Mucosa of gallbladder (tissue), 1 donor: ENCODE data around the gene CTIF. TPM values are rescaled to one million over a fixed set of nuclear protein-coding genes. Genes with fewer than 3 reads are reported as not detected.
A peak's percentile ranks its signal among the peaks of the same experiment; 100 is the strongest.

ENCODE experiments used
- DNase-seq: peaks from one replicate; pipeline ENCODE4 v3.0.0-alpha.2; 2020; ENCODE audit warnings: low spot score
- total RNA-seq: library from RNA; stranded (reverse); gene quantifications from one replicate; pipeline ENCODE4 v1.2.1, GENCODE V29; 2021
- donor health status: DM: no; HTN: no; CAD: no.

Gene CTIF
- total RNA-seq, 1 donor from 2014 or later, result 101 TPM

GRCh38 chr18:48574667-48575300 lies 36.0 kb downstream of the CTIF start:
- DNase-seq, result no peak

DNA sequence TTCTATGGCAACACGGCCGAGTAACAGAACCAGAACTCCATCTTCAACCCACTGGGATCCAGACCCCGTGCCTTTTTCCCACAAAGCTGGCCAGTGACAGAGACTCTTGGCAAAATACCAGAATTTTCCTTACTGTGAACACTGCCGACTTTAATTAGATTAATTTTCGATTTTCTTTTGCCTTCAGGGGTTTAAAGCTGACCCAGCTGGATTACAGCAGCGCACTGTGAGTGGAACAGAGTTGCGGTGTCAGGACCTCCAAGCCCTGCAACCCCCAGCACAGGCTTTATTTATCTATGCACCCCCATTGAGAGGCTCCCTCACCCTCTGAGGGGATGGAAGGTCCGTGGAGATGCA lies 36.4 kb downstream of the CTIF start:
- no peak for DNase-seq

DNA sequence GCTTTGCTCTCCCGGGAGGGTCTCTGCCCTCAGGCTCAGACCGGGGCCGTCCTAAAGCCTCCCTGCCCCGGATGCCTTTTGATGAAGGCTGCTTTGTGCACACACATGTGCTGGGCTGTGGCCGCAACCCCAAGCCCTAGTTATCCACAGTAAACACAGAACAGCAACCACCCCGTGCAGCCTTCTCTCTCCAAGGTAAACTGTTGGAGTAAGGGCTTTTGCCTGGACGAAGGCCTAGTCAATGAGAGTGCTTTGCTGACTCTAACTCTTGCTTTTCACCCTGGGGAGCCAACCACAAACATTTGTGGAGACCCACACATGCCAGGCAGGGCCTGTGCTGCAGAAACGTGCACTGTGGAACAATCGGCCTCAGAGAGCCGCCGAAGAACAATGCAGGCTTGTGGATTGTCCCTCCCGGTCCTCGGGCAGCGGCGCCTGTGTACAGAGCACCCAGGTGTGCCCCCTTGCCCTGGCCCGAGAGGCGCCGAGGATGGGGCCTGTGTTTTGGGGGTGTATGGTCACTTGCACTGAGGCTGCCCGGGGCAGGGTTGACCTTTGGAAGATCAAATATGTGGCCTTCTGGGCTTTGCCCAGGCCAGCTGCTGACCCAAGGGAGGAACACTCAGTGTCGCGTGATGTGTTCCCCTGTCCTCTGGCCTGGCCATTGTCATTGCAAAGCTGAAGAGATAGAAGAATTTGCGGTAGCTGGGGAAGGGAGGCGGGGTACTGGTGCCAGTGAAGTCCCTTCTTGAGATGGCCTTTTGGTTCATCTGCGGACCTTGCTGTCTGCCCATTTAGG lies 37.0 kb downstream of the CTIF start:
- DNase-seq, result no peak

DNA sequence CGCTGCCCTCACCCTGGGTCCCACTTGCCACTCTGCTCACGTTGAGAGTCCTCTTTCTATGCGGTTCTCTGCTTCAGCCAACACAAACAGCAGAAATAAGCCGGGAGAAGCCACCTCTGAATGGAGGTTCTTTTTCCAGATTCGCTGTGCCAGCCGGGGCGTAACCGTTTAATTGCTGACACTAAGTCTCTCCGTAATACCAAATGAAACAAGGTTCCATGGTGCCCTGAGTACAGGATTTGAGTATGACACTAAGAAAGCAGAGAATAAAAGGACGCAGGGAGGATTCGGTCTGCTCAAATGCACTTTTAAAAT lies 37.6 kb downstream of the CTIF start:
- DNase-seq, result no peak

- no peak for DNase-seq
Measured at GRCh38 chr18:48577478-48578190, 38.8 kb downstream of the CTIF start.

DNA sequence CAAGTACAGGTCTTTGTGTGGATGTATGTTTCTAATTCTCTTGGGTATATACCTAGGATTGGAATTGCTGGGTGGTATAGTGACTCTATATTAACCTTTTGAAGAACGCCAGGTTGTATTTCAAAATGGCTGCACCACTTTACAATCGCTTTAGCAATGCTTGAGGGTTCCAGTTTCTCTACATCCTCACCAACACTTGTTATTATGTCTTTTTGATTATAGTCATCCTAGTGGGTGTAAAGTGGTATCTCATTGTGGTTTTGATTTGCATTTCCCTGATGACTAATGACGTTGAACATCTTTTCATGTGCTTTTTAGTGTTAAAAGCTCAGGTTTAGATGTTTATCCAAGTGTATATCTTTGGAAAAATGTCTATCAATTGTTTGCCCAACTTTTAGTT lies 39.5 kb downstream of the CTIF start:
- DNase-seq, result no peak

- DNase-seq, result no peak
Measured at GRCh38 chr18:48580066-48580465, 41.2 kb downstream of the CTIF start.

GRCh38 chr18:48580782-48581181 lies 42.0 kb downstream of the CTIF start:
- DNase-seq, result peak; percentile 22

- DNase-seq, result no peak
Measured at GRCh38 chr18:48581206-48581605, 42.4 kb downstream of the CTIF start.

- DNase-seq, result no peak
Measured at GRCh38 chr18:48581941-48582340, 43.1 kb downstream of the CTIF start.

GRCh38 chr18:48582946-48583345 lies 44.1 kb downstream of the CTIF start:
- DNase-seq, result no peak

GRCh38 chr18:48583573-48583972 lies 44.7 kb downstream of the CTIF start:
- DNase-seq, result no peak

GRCh38 chr18:48589797-48590519 lies 51.1 kb downstream of the CTIF start:
- DNase-seq, result peak; percentile 18

DNA sequence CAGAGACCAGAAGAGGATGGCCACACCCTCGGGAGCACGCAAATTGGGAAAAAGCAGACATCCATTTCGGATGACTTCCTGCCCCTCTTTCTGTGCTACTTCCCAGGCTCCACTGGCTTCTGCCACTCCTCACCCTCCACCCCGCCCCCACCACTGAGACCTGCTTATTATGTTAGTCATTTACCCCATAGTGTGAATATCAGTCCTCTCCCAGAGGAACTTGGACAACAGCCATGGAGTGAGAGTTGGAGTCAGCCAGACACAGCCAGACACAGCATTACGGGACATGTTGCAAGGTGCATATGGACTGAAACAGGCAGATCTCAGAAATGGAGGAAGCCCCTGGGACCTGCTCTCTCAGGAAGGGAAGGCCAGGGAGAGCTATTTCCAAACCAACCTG lies 51.8 kb downstream of the CTIF start:
- no peak for DNase-seq

DNA sequence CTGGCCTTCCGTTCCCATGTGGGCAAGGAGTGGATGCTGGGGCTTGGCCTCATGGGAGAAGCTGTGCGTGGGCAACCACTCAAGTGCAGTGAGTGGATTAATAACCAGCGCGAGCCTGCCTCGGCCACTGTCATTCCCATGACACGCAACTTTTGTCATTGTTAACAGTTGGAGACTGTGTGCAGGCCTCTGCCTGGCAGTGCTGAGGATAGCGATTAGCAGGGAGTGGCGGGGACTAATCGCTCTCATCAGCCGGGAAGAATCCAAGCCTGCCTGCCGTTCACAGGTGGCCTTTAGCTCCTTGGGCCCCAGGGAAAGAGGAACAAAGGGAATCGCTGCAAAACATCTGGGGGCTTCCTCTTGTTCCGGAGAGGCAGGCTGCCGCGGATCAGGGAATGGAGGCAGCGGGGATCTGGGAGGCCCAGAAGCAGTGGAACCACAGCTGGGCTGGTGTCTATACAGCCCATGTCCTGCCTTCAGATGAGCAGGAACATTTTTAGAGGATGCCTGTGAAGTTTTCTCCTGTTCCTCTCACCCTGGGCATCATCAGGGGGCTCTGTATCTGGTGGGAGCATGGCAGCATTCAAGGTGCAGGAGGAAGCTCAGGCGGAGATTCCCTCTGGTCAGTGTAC lies 53.8 kb downstream of the CTIF start:
- no peak for DNase-seq

DNA sequence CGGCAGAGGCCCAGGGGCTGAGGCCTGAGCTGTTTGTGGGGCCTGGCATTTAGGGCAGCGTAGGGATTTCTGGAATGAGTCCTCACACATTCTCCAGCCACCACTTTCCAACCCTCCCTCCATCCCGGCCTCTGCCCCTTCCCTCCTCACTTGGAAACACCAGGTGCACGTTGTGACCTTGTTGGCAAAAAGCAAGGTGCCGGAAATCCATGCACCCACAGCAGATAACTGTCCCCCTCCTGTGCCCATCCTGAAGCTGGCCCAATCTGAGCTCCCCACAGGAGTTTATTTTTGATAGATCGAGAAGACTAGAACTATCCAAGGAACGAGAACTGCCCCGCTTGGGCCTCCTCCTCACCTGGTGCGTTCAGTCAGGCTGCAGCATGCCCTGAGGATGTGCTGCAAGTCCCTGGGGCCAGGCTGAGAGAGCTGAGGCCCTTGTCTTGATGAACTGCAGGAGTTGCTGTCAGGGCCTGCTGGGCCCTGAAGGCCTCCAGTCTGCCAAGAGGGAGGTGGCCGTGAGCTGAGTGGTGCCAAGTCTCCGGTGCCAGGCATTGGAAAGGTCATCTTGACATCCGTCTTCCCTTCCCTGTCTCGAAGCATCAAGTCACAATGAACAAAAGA lies 55.8 kb downstream of the CTIF start:
- DNase-seq, result no peak

DNA sequence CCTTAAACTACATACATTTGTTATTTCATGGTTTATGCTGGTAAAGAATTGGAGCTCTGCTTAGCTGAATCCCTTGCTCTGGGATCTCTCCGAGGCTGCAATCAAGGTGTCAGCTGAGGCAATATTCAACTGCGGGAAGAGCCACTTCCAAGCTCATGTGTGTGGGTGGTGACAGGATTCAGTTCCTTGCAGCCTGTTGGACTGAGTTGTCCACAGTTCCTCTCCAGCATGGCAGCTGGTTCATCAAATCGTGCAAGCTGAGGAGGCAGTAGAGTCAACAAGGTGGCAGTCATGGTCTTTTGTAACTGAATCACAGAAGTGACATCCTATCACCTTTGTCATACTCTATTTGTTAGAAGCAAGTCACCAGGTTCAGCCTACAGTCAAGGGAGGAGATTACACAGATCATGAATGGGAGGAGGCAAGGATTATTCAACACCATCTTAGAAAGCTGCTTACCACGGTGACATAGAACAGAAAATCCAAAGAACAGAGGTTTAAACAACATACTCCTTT lies 56.9 kb downstream of the CTIF start:
- DNase-seq, result no peak

DNA sequence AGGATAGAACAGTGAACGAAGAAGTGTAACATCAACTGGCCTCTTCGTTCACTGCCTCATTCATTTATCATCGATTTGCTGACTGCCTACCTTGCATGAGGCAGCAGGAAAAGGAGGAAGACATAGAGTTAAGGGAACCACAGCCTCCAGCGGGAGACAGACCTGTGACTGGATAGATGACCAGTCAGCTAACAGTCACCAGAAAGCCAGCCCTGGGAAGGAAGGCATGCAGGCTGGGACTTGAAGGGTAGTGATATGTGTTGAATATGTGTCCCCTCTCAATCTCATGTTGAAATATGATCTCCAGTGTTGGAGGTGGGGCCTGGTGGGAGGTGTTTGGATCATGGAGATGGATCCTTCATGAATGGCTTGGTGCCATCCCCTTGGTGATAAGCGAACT lies 58.3 kb downstream of the CTIF start:
- no peak for DNase-seq

DNA sequence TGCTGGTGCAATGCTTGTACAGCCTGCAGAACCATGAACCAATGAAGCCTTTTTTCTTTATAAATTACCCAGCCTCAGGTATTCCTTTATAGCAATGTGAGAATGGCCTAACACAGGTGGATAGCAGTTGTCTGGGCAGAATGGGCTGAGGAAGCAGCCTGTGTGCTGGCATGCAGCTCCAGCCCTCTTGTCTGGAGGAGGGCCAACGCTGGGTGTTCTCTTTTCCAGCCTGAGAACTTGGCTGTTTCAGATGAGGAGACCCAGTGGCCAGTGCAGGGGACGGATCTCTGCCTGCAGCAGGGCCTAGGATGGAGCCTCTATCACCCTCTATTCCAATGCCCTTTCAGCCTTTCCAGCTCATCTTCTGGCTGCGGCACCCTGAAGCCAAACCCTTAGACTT lies 58.8 kb downstream of the CTIF start:
- no peak for DNase-seq

- no peak for DNase-seq
Measured at GRCh38 chr18:48599391-48599790, 60.6 kb downstream of the CTIF start.

GRCh38 chr18:48600046-48600445 lies 61.2 kb downstream of the CTIF start:
- no peak for DNase-seq
